Stimulated activated naive B cell treated with anti-CD40 and anti-IgM and Interleukin-4, amounts not matched to agents 10 μg/mL and 1 μg/mL and 100 μg/mL, for 72 hours (primary cell): ENCODE measurements around the gene NUDT13.
"Not testable (repeated sequence)": the region's sequence is repeated elsewhere in the genome, so short reads cannot be mapped to it uniquely, and the experiment has no call there.

ENCODE experiments used
- ATAC-seq, 2 donors: fragments of 150-1000 bp; cut with Tn5 transposase; replicated peaks; 2 replicates each; pipeline ENCODE4 v1.10.0; 2021; ENCODE audit warnings: moderate library complexity in 1 of 2
- DNase-seq: peaks from one replicate; pipeline ENCODE4 v3.0.0; 2021
- H3K27ac Mint-ChIP-seq: one replicate; pipeline ENCODE4 v1.8.0; 2022; ENCODE audit warnings: mild to moderate bottlenecking, mixed read lengths
- H3K27me3 Mint-ChIP-seq, 2 donors: one replicate each; pipeline ENCODE4 v1.8.0; 2022; ENCODE audit warnings: mixed read lengths in 2 of 2
- H3K36me3 Mint-ChIP-seq, 2 donors: one replicate each; pipeline ENCODE4 v1.8.0; 2022; ENCODE audit warnings: mixed read lengths in 2 of 2, mild to moderate bottlenecking in 1 of 2
- H3K4me1 Mint-ChIP-seq, 2 donors: one replicate each; pipeline ENCODE4 v1.8.0; 2022; ENCODE audit warnings: mixed read lengths in 2 of 2, mild to moderate bottlenecking in 1 of 2
- H3K4me3 Mint-ChIP-seq, 2 donors: one replicate each; pipeline ENCODE4 v1.8.0; 2022; ENCODE audit warnings: mild to moderate bottlenecking in 2 of 2, mixed read lengths in 2 of 2, moderate library complexity in 1 of 2
- H3K9me3 Mint-ChIP-seq, 2 donors: one replicate each; pipeline ENCODE4 v1.8.0; 2022; ENCODE audit warnings: mixed read lengths in 2 of 2, mild to moderate bottlenecking in 1 of 2

NUDT13 gene

GRCh38 chr10:73119457-73119856, 9.2 kb downstream of the NUDT13 start:
- Mint-ChIP-seq H3K36me3 (peaks cover 5 to 19% of the 10 kb centered on the region in 2 donors), H3K27me3 (no peaks in the 10 kb centered on the region), H3K4me1 (peaks cover 2 to 9% of the 10 kb centered on the region in 2 donors), H3K4me3 (no peak overlapping the region), H3K9me3 (no peaks in the 10 kb centered on the region), H3K27ac (no peak overlapping the region)
- DNase-seq (no peak), ATAC-seq (no peak)

GRCh38 chr10:73119952-73120351, 9.7 kb downstream of the NUDT13 start:
- DNase-seq (no peak), ATAC-seq (no peak)
- H3K4me1 Mint-ChIP-seq, result peaks cover 2 to 9% of the 10 kb centered on the region in 2 donors
- H3K27me3 Mint-ChIP-seq, result no peaks in the 10 kb centered on the region
- H3K27ac Mint-ChIP-seq, result no peak overlapping the region
- H3K36me3 Mint-ChIP-seq, result peaks cover 5 to 19% of the 10 kb centered on the region in 2 donors
- no peaks in the 10 kb centered on the region for H3K9me3 Mint-ChIP-seq
- H3K4me3 Mint-ChIP-seq, result no peak overlapping the region

GRCh38 chr10:73126343-73126742, 16.1 kb downstream of the NUDT13 start:
- no peak for ATAC-seq
- H3K4me3 Mint-ChIP-seq, result no peak overlapping the region
- peaks cover 22 to 27% of the 10 kb centered on the region in 2 donors for H3K36me3 Mint-ChIP-seq
- no peaks in the 10 kb centered on the region for H3K27me3 Mint-ChIP-seq
- peak overlapping the region; percentile 59 for H3K27ac Mint-ChIP-seq
- H3K4me1 Mint-ChIP-seq, result peaks cover 1 to 5% of the 10 kb centered on the region in 2 donors
- H3K9me3 Mint-ChIP-seq, result no peaks in the 10 kb centered on the region
- DNase-seq, result no peak

- Mint-ChIP-seq H3K4me1 (peaks cover 10 to 19% of the 10 kb centered on the region in 2 donors), H3K27me3 (no peaks in the 10 kb centered on the region), H3K27ac (no peak overlapping the region), H3K9me3 (no peaks in the 10 kb centered on the region), H3K36me3 (peaks cover 25 to 26% of the 10 kb centered on the region in 2 donors), H3K4me3 (no peak overlapping the region)
- ATAC-seq, result no peak
- no peak for DNase-seq
Measured at GRCh38 chr10:73131301-73131700, 21.0 kb downstream of the NUDT13 start.

GRCh38 chr10:73131913-73132686, 21.8 kb downstream of the NUDT13 start:
- Mint-ChIP-seq H3K9me3 (no peaks in the 10 kb centered on the region), H3K27me3 (no peaks in the 10 kb centered on the region), H3K4me1 (peaks cover 10 to 19% of the 10 kb centered on the region in 2 donors), H3K27ac (peak overlapping the region; percentile 20), H3K36me3 (peaks cover 28 to 31% of the 10 kb centered on the region in 2 donors), H3K4me3 (peak overlapping the region; percentile 26 to 50)
- ATAC-seq (peak; percentile 33 to 47), DNase-seq (no peak)

GRCh38 chr10:73134727-73135126, 24.5 kb downstream of the NUDT13 start:
- no peaks in the 10 kb centered on the region for H3K27me3 Mint-ChIP-seq
- peaks cover 28 to 31% of the 10 kb centered on the region in 2 donors for H3K36me3 Mint-ChIP-seq
- no peaks in the 10 kb centered on the region for H3K9me3 Mint-ChIP-seq
- no peak overlapping the region for H3K4me3 Mint-ChIP-seq
- DNase-seq (no peak), ATAC-seq (no peak)
- peaks cover 10 to 23% of the 10 kb centered on the region in 2 donors for H3K4me1 Mint-ChIP-seq
- H3K27ac Mint-ChIP-seq, result no peak overlapping the region

GRCh38 chr10:73136627-73137026, 26.4 kb downstream of the NUDT13 start:
- ATAC-seq (no peak), DNase-seq (no peak)
- Mint-ChIP-seq H3K9me3 (no peaks in the 10 kb centered on the region), H3K27me3 (no peaks in the 10 kb centered on the region), H3K27ac (peak overlapping the region; percentile 27), H3K36me3 (peaks cover 24 to 27% of the 10 kb centered on the region in 2 donors), H3K4me3 (no peak overlapping the region), H3K4me1 (peaks cover 9 to 15% of the 10 kb centered on the region in 2 donors)

GRCh38 chr10:73139251-73139650, 29.0 kb downstream of the NUDT13 start:
- ATAC-seq (no peak), DNase-seq (no peak)
- no peaks in the 10 kb centered on the region for H3K9me3 Mint-ChIP-seq
- H3K27ac Mint-ChIP-seq, result no peak overlapping the region
- H3K4me1 Mint-ChIP-seq, result peaks cover 0 to 5% of the 10 kb centered on the region in 2 donors
- no peaks in the 10 kb centered on the region for H3K27me3 Mint-ChIP-seq
- H3K4me3 Mint-ChIP-seq, result no peak overlapping the region
- H3K36me3 Mint-ChIP-seq, result peaks cover 29 to 31% of the 10 kb centered on the region in 2 donors

GRCh38 chr10:73141603-73142002, 31.3 kb downstream of the NUDT13 start:
- DNase-seq (no peak), ATAC-seq (no peak)
- H3K27ac Mint-ChIP-seq, result no peak overlapping the region
- H3K4me1 Mint-ChIP-seq, result peaks cover 0 to 5% of the 10 kb centered on the region in 2 donors
- no peaks in the 10 kb centered on the region for H3K9me3 Mint-ChIP-seq
- no peaks in the 10 kb centered on the region for H3K27me3 Mint-ChIP-seq
- H3K36me3 Mint-ChIP-seq, result peaks cover 26 to 30% of the 10 kb centered on the region in 2 donors
- H3K4me3 Mint-ChIP-seq, result no peak overlapping the region

- not testable (repeated sequence) for ATAC-seq, H3K27me3 Mint-ChIP-seq, DNase-seq, H3K9me3 Mint-ChIP-seq, H3K27ac Mint-ChIP-seq, H3K4me1 Mint-ChIP-seq, H3K4me3 Mint-ChIP-seq
- peaks cover 18 to 26% of the 10 kb centered on the region in 2 donors for H3K36me3 Mint-ChIP-seq
Measured at GRCh38 chr10:73150633-73151413, 40.6 kb downstream of the NUDT13 start.

- DNase-seq, result no peak
- Mint-ChIP-seq H3K27me3 (no peaks in the 10 kb centered on the region), H3K36me3 (peaks cover 18 to 34% of the 10 kb centered on the region in 2 donors), H3K9me3 (no peaks in the 10 kb centered on the region), H3K4me3 (no peak overlapping the region), H3K27ac (no peak overlapping the region), H3K4me1 (no peaks in the 10 kb centered on the region)
- ATAC-seq, result no peak
Measured at GRCh38 chr10:73152009-73152408, 41.8 kb downstream of the NUDT13 start.

GRCh38 chr10:73156054-73156453, 45.8 kb downstream of the NUDT13 start:
- peaks cover 16 to 37% of the 10 kb centered on the region in 2 donors for H3K36me3 Mint-ChIP-seq
- no peak for ATAC-seq
- no peak overlapping the region for H3K4me3 Mint-ChIP-seq

GRCh38 chr10:73159038-73159648, 48.9 kb downstream of the NUDT13 start:
- peaks cover 15 to 30% of the 10 kb centered on the region in 2 donors for H3K4me1 Mint-ChIP-seq
- no peak overlapping the region for H3K4me3 Mint-ChIP-seq
- no peak for ATAC-seq
- no peaks in the 10 kb centered on the region for H3K9me3 Mint-ChIP-seq
- H3K27me3 Mint-ChIP-seq, result no peaks in the 10 kb centered on the region
- H3K36me3 Mint-ChIP-seq, result peaks cover 14 to 42% of the 10 kb centered on the region in 2 donors
- DNase-seq, result peak; percentile 24
- H3K27ac Mint-ChIP-seq, result no peak overlapping the region

More at GRCh38 chr10:73156054-73156453, 45.8 kb downstream of the NUDT13 start:
- H3K4me1 Mint-ChIP-seq, result peaks cover 6 to 8% of the 10 kb centered on the region in 2 donors
- no peak overlapping the region for H3K27ac Mint-ChIP-seq
- H3K9me3 Mint-ChIP-seq, result no peaks in the 10 kb centered on the region
- no peak for DNase-seq
- no peaks in the 10 kb centered on the region for H3K27me3 Mint-ChIP-seq

GRCh38 chr10:73161079-73161478, 50.8 kb downstream of the NUDT13 start:
- H3K4me3 Mint-ChIP-seq, result no peak overlapping the region
- H3K36me3 Mint-ChIP-seq, result peaks cover 18 to 45% of the 10 kb centered on the region in 2 donors
- no peak for DNase-seq
- no peaks in the 10 kb centered on the region for H3K9me3 Mint-ChIP-seq
- peaks cover 22 to 35% of the 10 kb centered on the region in 2 donors for H3K4me1 Mint-ChIP-seq
- peak overlapping the region; percentile 81 for H3K27ac Mint-ChIP-seq
- no peaks in the 10 kb centered on the region for H3K27me3 Mint-ChIP-seq
- ATAC-seq, result no peak
